Measurements from ENCODE around the gene PRTFDC1. TPM values are rescaled to one million over a fixed set of nuclear protein-coding genes. Genes with fewer than 3 reads are reported as not detected.

PRTFDC1 gene
- total RNA-seq, 2 donors from 2014 or later, result 14.5 to 18.3 TPM

DNA sequence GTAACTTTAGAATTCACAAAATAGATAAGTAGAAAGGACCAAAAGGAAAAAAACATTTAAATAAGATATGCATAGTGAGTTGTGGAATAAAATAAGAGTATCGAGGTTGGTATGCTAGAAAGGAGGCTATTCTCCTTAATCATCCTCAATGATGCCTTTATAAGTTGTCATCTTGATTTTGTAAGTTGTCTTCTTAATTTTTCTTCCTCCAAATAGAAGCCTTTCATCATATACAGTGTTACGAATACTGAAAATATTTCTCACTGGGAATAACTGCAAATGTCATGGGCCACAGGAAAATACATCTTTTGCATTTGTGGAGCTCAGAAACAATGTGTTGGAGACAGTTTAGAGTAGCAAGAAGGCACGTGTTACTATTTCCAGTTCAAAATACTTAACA is 31.5 kb upstream of the PRTFDC1 start:
- Histone ChIP-seq H3K4me1 (ENCODE audit: control insufficient read depth, insufficient read depth, low read length) (no peaks in the 10 kb centered on the region), H3K9ac (ENCODE audit: extremely low read depth, low read length, poor library complexity, severe bottlenecking) (no peak overlapping the region), H3K9me3 (ENCODE audit: control insufficient read depth, low read length) (no peaks in the 10 kb centered on the region), H3K27me3 (ENCODE audit: control insufficient read depth, insufficient read depth, low read length, poor library complexity, severe bottlenecking) (no peaks in the 10 kb centered on the region), H3K27ac (ENCODE audit: low read depth, low read length) (no peak overlapping the region), H3K36me3 (ENCODE audit: control insufficient read depth, insufficient read depth, low read length) (no peaks in the 10 kb centered on the region), H3K4me3 (ENCODE audit: low read length) (no peak overlapping the region)
- Mint-ChIP-seq H3K4me1 (no peaks in the 10 kb centered on the region), H3K27ac (no peak overlapping the region), H3K4me3 (no peak overlapping the region), H3K36me3 (ENCODE audit: low read depth) (no peaks in the 10 kb centered on the region), H3K27me3 (ENCODE audit: insufficient read depth) (no peaks in the 10 kb centered on the region), H3K9me3 (no peaks in the 10 kb centered on the region)
- no peak for DNase-seq
- TF ChIP-seq, protein P1, sequence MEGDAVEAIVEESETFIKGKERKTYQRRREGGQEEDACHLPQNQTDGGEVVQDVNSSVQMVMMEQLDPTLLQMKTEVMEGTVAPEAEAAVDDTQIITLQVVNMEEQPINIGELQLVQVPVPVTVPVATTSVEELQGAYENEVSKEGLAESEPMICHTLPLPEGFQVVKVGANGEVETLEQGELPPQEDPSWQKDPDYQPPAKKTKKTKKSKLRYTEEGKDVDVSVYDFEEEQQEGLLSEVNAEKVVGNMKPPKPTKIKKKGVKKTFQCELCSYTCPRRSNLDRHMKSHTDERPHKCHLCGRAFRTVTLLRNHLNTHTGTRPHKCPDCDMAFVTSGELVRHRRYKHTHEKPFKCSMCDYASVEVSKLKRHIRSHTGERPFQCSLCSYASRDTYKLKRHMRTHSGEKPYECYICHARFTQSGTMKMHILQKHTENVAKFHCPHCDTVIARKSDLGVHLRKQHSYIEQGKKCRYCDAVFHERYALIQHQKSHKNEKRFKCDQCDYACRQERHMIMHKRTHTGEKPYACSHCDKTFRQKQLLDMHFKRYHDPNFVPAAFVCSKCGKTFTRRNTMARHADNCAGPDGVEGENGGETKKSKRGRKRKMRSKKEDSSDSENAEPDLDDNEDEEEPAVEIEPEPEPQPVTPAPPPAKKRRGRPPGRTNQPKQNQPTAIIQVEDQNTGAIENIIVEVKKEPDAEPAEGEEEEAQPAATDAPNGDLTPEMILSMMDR (conservative IDR thresholded peaks at IDR 0.05), result no peak
- 87 to 100% methylated on average over 2 to 3 of the region's 3 CpGs for WGBS, 2 experiments (ENCODE audit: insufficient coverage in 1 of 2, insufficient read length in 1 of 2)

DNA sequence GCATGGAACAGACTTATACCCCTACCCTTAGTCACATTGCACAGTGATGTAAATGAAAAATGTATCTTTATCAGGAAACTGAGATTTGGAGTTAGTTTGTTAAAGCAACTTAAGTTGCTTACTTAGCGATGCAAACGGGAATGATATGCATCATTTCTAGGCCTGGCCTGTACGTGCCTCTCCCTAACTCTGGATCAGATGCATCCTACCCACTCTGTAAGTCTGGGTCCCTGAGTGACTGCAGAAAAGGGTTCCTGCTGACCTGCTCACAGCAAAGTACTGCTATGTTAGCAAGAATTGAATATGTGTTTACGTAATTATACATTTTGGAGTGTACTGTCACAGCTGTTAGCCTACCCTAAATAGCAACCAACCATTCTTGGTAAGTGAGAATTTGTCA is 30.7 kb upstream of the PRTFDC1 start:
- TF ChIP-seq, protein P1 (conservative IDR thresholded peaks at IDR 0.05), result no peak
- WGBS, 2 experiments (ENCODE audit: insufficient coverage in 1 of 2, insufficient read length in 1 of 2), result 92 to 100% methylated on average over 3 to 4 of the region's 4 CpGs
- no peak for DNase-seq

GRCh38 chr10:24982319-24983112 is 30.1 kb upstream of the PRTFDC1 start:
- no peaks in the 10 kb centered on the region for H3K27me3 Mint-ChIP-seq (ENCODE audit: insufficient read depth)
- no peaks in the 10 kb centered on the region for H3K36me3 Mint-ChIP-seq (ENCODE audit: low read depth)
- H3K9me3 Mint-ChIP-seq, result no peaks in the 10 kb centered on the region
- 86 to 93% methylated on average over 1 of the region's 1 CpG for WGBS, 2 experiments (ENCODE audit: insufficient coverage in 1 of 2, insufficient read length in 1 of 2)
- Histone ChIP-seq H3K27ac (ENCODE audit: low read depth, low read length) (no peak overlapping the region), H3K4me3 (ENCODE audit: low read length) (no peak overlapping the region), H3K4me1 (ENCODE audit: control insufficient read depth, insufficient read depth, low read length) (no peaks in the 10 kb centered on the region), H3K27me3 (ENCODE audit: control insufficient read depth, insufficient read depth, low read length, poor library complexity, severe bottlenecking) (no peaks in the 10 kb centered on the region), H3K9me3 (ENCODE audit: control insufficient read depth, low read length) (no peaks in the 10 kb centered on the region), H3K36me3 (ENCODE audit: control insufficient read depth, insufficient read depth, low read length) (no peaks in the 10 kb centered on the region), H3K9ac (ENCODE audit: extremely low read depth, low read length, poor library complexity, severe bottlenecking) (no peak overlapping the region)
- no peak for DNase-seq
- no peak overlapping the region for H3K4me3 Mint-ChIP-seq
- TF ChIP-seq, protein P1 (conservative IDR thresholded peaks at IDR 0.05), result no peak
- H3K4me1 Mint-ChIP-seq, result no peaks in the 10 kb centered on the region
- H3K27ac Mint-ChIP-seq, result no peak overlapping the region

More for the DNA sequence above, 30.7 kb upstream of the PRTFDC1 start:
- Histone ChIP-seq H3K27me3 (ENCODE audit: control insufficient read depth, insufficient read depth, low read length, poor library complexity, severe bottlenecking) (no peaks in the 10 kb centered on the region), H3K4me3 (ENCODE audit: low read length) (no peak overlapping the region), H3K9ac (ENCODE audit: extremely low read depth, low read length, poor library complexity, severe bottlenecking) (no peak overlapping the region), H3K27ac (ENCODE audit: low read depth, low read length) (no peak overlapping the region), H3K4me1 (ENCODE audit: control insufficient read depth, insufficient read depth, low read length) (no peaks in the 10 kb centered on the region), H3K9me3 (ENCODE audit: control insufficient read depth, low read length) (no peaks in the 10 kb centered on the region), H3K36me3 (ENCODE audit: control insufficient read depth, insufficient read depth, low read length) (no peaks in the 10 kb centered on the region)
- Mint-ChIP-seq H3K4me3 (no peak overlapping the region), H3K27me3 (ENCODE audit: insufficient read depth) (no peaks in the 10 kb centered on the region), H3K9me3 (no peaks in the 10 kb centered on the region), H3K4me1 (no peaks in the 10 kb centered on the region), H3K27ac (no peak overlapping the region), H3K36me3 (ENCODE audit: low read depth) (no peaks in the 10 kb centered on the region)

All from endodermal cell (in vitro differentiated cells).